Trophoblast cell (in vitro differentiated cells and primary cell): ENCODE results near the gene GMPPA.

Source experiments
- DNase-seq, 2 donors: peaks; one replicate each; pipeline ENCODE4 v3.0.0-alpha.2; 2016
- H2AFZ ChIP-seq: 2 replicates; pipeline ENCODE4 v1.6.1; 2013; ENCODE audit warnings: low read length, moderate library complexity, mild to moderate bottlenecking; ENCODE audit not compliant: insufficient read depth, poor library complexity
- H2AK5ac ChIP-seq: 2 replicates; pipeline ENCODE4 v1.6.1; 2013; ENCODE audit warnings: mild to moderate bottlenecking, low read length
- H2BK120ac ChIP-seq: 2 replicates; pipeline ENCODE4 v1.6.1; 2013; ENCODE audit warnings: low read length, mild to moderate bottlenecking, moderate library complexity; ENCODE audit not compliant: insufficient read depth, poor library complexity
- H2BK12ac ChIP-seq: 2 replicates; pipeline ENCODE4 v1.6.1; 2013; ENCODE audit warnings: mild to moderate bottlenecking, low read length, moderate library complexity
- H2BK5ac ChIP-seq: 2 replicates; pipeline ENCODE4 v1.6.1; 2013; ENCODE audit warnings: low read length, low read depth, moderate library complexity, mild to moderate bottlenecking; ENCODE audit not compliant: poor library complexity
- H3K14ac ChIP-seq: 2 replicates; pipeline ENCODE4 v1.6.1; 2013; ENCODE audit warnings: mild to moderate bottlenecking, low read length
- H3K18ac ChIP-seq: 2 replicates; pipeline ENCODE4 v1.6.1; 2013; ENCODE audit warnings: mild to moderate bottlenecking, low read length
- H3K23ac ChIP-seq: 2 replicates; pipeline ENCODE4 v1.6.1; 2013; ENCODE audit warnings: low read length
- H3K27ac ChIP-seq: 2 replicates; pipeline ENCODE4 v1.5.1; 2013; ENCODE audit warnings: low read depth, mild to moderate bottlenecking, inconsistent platforms, low read length, moderate library complexity
- H3K27me3 ChIP-seq: 2 replicates; pipeline ENCODE4 v1.6.1; 2013; ENCODE audit warnings: inconsistent platforms, mild to moderate bottlenecking, low read length, moderate library complexity; ENCODE audit not compliant: insufficient read depth
- H3K36me3 ChIP-seq, 2 experiments: 1 replicate in 1 of 2; 2 replicates in 1 of 2; pipeline ENCODE4 v1.6.1; 2013; ENCODE audit warnings: low read length in 2 of 2, mild to moderate bottlenecking in 2 of 2, moderate library complexity in 1 of 2; ENCODE audit not compliant: insufficient read depth in 2 of 2, control insufficient read depth in 1 of 2
- H3K4ac ChIP-seq: 2 replicates; pipeline ENCODE4 v1.6.1; 2013; ENCODE audit warnings: low read depth, mild to moderate bottlenecking, low read length, moderate library complexity
- H3K4me1 ChIP-seq, 2 experiments: 1 replicate in 1 of 2; 2 replicates in 1 of 2; pipeline ENCODE4 v1.6.1; 2013; ENCODE audit warnings: low read length in 2 of 2, mild to moderate bottlenecking in 2 of 2, moderate library complexity in 1 of 2; ENCODE audit not compliant: insufficient read depth in 2 of 2, control insufficient read depth in 1 of 2
- H3K4me2 ChIP-seq: 2 replicates; pipeline ENCODE4 v1.6.1; 2013; ENCODE audit warnings: inconsistent platforms, mild to moderate bottlenecking, low read length, moderate library complexity
- H3K4me3 ChIP-seq: 2 replicates; pipeline ENCODE4 v1.5.1; 2013; ENCODE audit warnings: mild to moderate bottlenecking, low read depth, low read length, inconsistent platforms
- H3K79me1 ChIP-seq: one replicate; pipeline ENCODE4 v1.6.1; 2013; ENCODE audit warnings: low read length
- H3K79me2 ChIP-seq: 2 replicates; pipeline ENCODE4 v1.6.1; 2013; ENCODE audit warnings: low read length, mild to moderate bottlenecking; ENCODE audit not compliant: control insufficient read depth, insufficient read depth, poor library complexity
- H3K9ac ChIP-seq: 2 replicates; pipeline ENCODE4 v1.6.1; 2013; ENCODE audit warnings: mild to moderate bottlenecking, low read length
- H3K9me3 ChIP-seq: 2 replicates; pipeline ENCODE4 v1.6.1; 2013; ENCODE audit warnings: low read depth, mild to moderate bottlenecking, control low read depth, inconsistent platforms, low read length; ENCODE audit not compliant: insufficient read depth
- H4K12ac ChIP-seq: 2 replicates; pipeline ENCODE4 v1.6.1; 2013; ENCODE audit warnings: low read depth, mild to moderate bottlenecking, low read length, moderate library complexity
- H4K8ac ChIP-seq: 2 replicates; pipeline ENCODE4 v1.6.1; 2013; ENCODE audit warnings: low read depth, mild to moderate bottlenecking, low read length, moderate library complexity
- H4K91ac ChIP-seq: one replicate; pipeline ENCODE4 v1.6.1; 2013; ENCODE audit warnings: low read depth, mild to moderate bottlenecking, low read length, moderate library complexity
- WGBS: extraction: QIAGEN DNeasy Blood & Tissue Kit; methylation state at CpG from one replicate; pipeline ENCODE4 v1.1.7; 2013; ENCODE audit warnings: missing lambda C conversion rate; ENCODE audit not compliant: insufficient read length, insufficient coverage; ENCODE audit errors: extremely low coverage; 5-methylcytosine and 5-hydroxymethylcytosine counted together

GMPPA gene

GRCh38 chr2:219542931-219543595, 44.4 kb downstream of the GMPPA start:
- H2BK5ac ChIP-seq: peak overlapping the region; percentile 82
- H3K18ac ChIP-seq: peak overlapping the region; percentile 81
- H3K9ac ChIP-seq: peak overlapping the region; percentile 88
- peak overlapping the region; percentile 85 for H3K27ac ChIP-seq
- H2AFZ ChIP-seq: peak overlapping the region; percentile 59
- H2AK5ac ChIP-seq: no peak overlapping the region
- no peaks in the 10 kb centered on the region for H3K9me3 ChIP-seq
- peak overlapping the region; percentile 93 for H3K4me2 ChIP-seq
- H3K4me3 ChIP-seq: peak overlapping the region; percentile 92
- peaks cover 31 to 33% of the 10 kb centered on the region in 2 experiments for H3K36me3 ChIP-seq
- no CpG with 5 or more reads among the region's 66 CpGs for WGBS
- peaks cover 7% of the 10 kb centered on the region for H3K79me1 ChIP-seq
- no peak overlapping the region for H3K23ac ChIP-seq
- H3K4ac ChIP-seq: peak overlapping the region; percentile 53
- peaks cover 8% of the 10 kb centered on the region for H3K79me2 ChIP-seq
- H3K14ac ChIP-seq: peak overlapping the region; percentile 88
- H3K27me3 ChIP-seq: no peaks in the 10 kb centered on the region
- peak overlapping the region; percentile 29 for H2BK120ac ChIP-seq
- H2BK12ac ChIP-seq: peak overlapping the region; percentile 41
- H4K12ac ChIP-seq: peak overlapping the region; percentile 71
- DNase-seq: peak; percentile 69 to 74
- H4K8ac ChIP-seq: peak overlapping the region; percentile 82
- peaks cover 5 to 17% of the 10 kb centered on the region in 2 experiments for H3K4me1 ChIP-seq
- peak overlapping the region; percentile 84 for H4K91ac ChIP-seq

GRCh38 chr2:219543596-219544358, 45.1 kb downstream of the GMPPA start, which contains the start of the genes CHPF and TMEM198:
TSS of gene CHPF (minus strand) at chr2:219543809. CDS start at chr2:219543538, 271 bp downstream.
TSS of gene TMEM198 (plus strand) at chr2:219544028. CDS start at chr2:219544728, 700 bp downstream.
- peak within 1 kb of the TSS; percentile 29 for H2BK120ac ChIP-seq
- WGBS: no CpG with 5 or more reads among the region's 75 CpGs
- H3K27me3 ChIP-seq: no peaks in the 10 kb centered on the region
- peak within 1 kb of the TSS; percentile 96 for H3K4me2 ChIP-seq
- H3K4ac ChIP-seq: peak within 1 kb of the TSS; percentile 53
- peaks cover 8% of the 10 kb centered on the region for H3K79me2 ChIP-seq
- peak within 1 kb of the TSS; percentile 85 for H3K27ac ChIP-seq
- peak within 1 kb of the TSS; percentile 88 for H3K9ac ChIP-seq
- peak within 1 kb of the TSS; percentile 41 for H2BK12ac ChIP-seq
- H3K23ac ChIP-seq: no peak within 1 kb of the TSS
- peak within 1 kb of the TSS; percentile 84 for H4K91ac ChIP-seq
- H3K36me3 ChIP-seq: peaks cover 27 to 28% of the 10 kb centered on the region in 2 experiments
- H3K18ac ChIP-seq: peak within 1 kb of the TSS; percentile 81
- H2AK5ac ChIP-seq: no peak within 1 kb of the TSS
- H4K8ac ChIP-seq: peak within 1 kb of the TSS; percentile 82
- H2AFZ ChIP-seq: peak within 1 kb of the TSS; percentile 59
- H2BK5ac ChIP-seq: peak within 1 kb of the TSS; percentile 82
- H3K4me1 ChIP-seq: peaks cover 4 to 16% of the 10 kb centered on the region in 2 experiments
- H3K4me3 ChIP-seq: peak within 1 kb of the TSS; percentile 92
- H3K14ac ChIP-seq: peak within 1 kb of the TSS; percentile 88
- H3K79me1 ChIP-seq: peaks cover 7% of the 10 kb centered on the region
- DNase-seq: peak; percentile 95 to 97
- no peaks in the 10 kb centered on the region for H3K9me3 ChIP-seq
- H4K12ac ChIP-seq: peak within 1 kb of the TSS; percentile 71

- H3K27ac ChIP-seq: no peak overlapping the region
Observed at GRCh38 chr2:219544567-219544966, 45.9 kb downstream of the GMPPA start.

GRCh38 chr2:219545295-219545942, 46.7 kb downstream of the GMPPA start:
- no peak overlapping the region for H3K9ac ChIP-seq
- peaks cover 4 to 16% of the 10 kb centered on the region in 2 experiments for H3K4me1 ChIP-seq
- no peak overlapping the region for H4K12ac ChIP-seq
- no peak for DNase-seq
- H2BK5ac ChIP-seq: no peak overlapping the region
- H3K79me1 ChIP-seq: peaks cover 7% of the 10 kb centered on the region
- H2AFZ ChIP-seq: no peak overlapping the region
- no peak overlapping the region for H4K91ac ChIP-seq
- H3K4me3 ChIP-seq: no peak overlapping the region
- no peak overlapping the region for H3K14ac ChIP-seq
- peaks cover 8% of the 10 kb centered on the region for H3K79me2 ChIP-seq
- no peak overlapping the region for H4K8ac ChIP-seq
- no peak overlapping the region for H3K4ac ChIP-seq
- no peak overlapping the region for H2AK5ac ChIP-seq
- H2BK120ac ChIP-seq: no peak overlapping the region
- H3K18ac ChIP-seq: no peak overlapping the region
- no peak overlapping the region for H3K4me2 ChIP-seq
- H3K9me3 ChIP-seq: no peaks in the 10 kb centered on the region
- H3K27ac ChIP-seq: no peak overlapping the region
- no peak overlapping the region for H2BK12ac ChIP-seq
- peaks cover 11% of the 10 kb centered on the region in 2 experiments for H3K36me3 ChIP-seq
- WGBS: no CpG with 5 or more reads among the region's 3 CpGs
- H3K23ac ChIP-seq: no peak overlapping the region
- no peaks in the 10 kb centered on the region for H3K27me3 ChIP-seq

More at GRCh38 chr2:219544567-219544966, 45.9 kb downstream of the GMPPA start:
- Histone ChIP-seq H4K12ac (no peak overlapping the region), H4K91ac (no peak overlapping the region), H3K18ac (no peak overlapping the region), H3K79me2 (peaks cover 8% of the 10 kb centered on the region), H3K14ac (no peak overlapping the region), H2AK5ac (no peak overlapping the region), H4K8ac (no peak overlapping the region), H3K79me1 (peaks cover 7% of the 10 kb centered on the region), H3K27me3 (no peaks in the 10 kb centered on the region), H3K4me2 (peak overlapping the region; percentile 96), H3K23ac (no peak overlapping the region), H3K9me3 (no peaks in the 10 kb centered on the region), H2BK120ac (no peak overlapping the region), H3K36me3 (peaks cover 19 to 20% of the 10 kb centered on the region in 2 experiments), H2BK5ac (no peak overlapping the region), H3K4me3 (no peak overlapping the region), H3K9ac (no peak overlapping the region), H2AFZ (no peak overlapping the region), H3K4me1 (peaks cover 4 to 16% of the 10 kb centered on the region in 2 experiments), H3K4ac (no peak overlapping the region), H2BK12ac (no peak overlapping the region)
- DNase-seq: no peak
- no CpG with 5 or more reads among the region's 9 CpGs for WGBS
